ENCODE results near the gene MINDY4. TPM values are rescaled to one million over a fixed set of nuclear protein-coding genes. Genes with fewer than 3 reads are reported as not detected.
"Not testable (repeated sequence)": the region's sequence is repeated elsewhere in the genome, so short reads cannot be mapped to it uniquely, and the experiment has no call there.

The MINDY4 gene
- total RNA-seq, 1 donor from 2014 or later: 8.5 TPM

- DNase-seq: no peak
These were observed 33.0 kb downstream of the MINDY4 start for GRCh38 chr7:30804078-30804661.

GRCh38 chr7:30805081-30805691, 34.0 kb downstream of the MINDY4 start:
- no peak for DNase-seq

DNA sequence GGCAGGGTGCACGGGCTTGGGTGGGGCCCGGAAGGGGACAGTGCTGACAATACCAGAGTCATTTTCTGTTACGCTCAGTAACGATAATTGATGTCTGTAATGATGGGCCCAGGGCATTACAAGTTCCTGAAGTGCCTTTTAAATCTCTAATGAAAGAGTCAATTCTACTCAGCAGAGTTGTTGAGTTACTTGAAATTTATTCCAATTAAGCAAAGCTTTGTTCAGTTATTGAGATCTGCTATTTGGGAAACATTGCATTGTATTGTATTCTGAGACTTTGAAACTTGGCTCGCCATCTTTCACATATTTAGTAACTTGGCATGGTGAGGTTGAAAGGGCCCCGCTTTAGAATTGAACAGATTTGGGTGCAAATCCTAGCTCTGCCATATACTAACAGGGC, 34.7 kb downstream of the MINDY4 start:
- DNase-seq: no peak

DNA sequence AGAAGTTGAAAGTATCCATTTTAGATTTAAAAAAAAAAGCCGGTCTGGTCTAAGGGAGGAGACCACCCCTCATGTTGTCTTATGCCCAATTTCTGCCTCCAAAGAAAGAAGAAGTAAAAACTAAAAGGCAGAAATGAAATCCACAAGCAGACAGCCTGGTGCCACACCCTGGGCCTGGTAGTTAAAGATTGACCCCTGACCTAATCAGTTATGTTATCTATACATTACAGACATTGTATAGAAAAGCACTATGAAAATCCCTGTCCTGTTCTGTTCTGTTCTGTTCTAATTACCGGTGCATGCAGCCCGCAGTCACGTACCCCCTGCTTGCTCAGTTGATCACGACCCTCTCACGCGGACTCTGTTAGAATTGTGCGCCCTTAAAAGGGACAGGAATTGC, 36.3 kb downstream of the MINDY4 start:
- not testable (repeated sequence) for DNase-seq

DNA sequence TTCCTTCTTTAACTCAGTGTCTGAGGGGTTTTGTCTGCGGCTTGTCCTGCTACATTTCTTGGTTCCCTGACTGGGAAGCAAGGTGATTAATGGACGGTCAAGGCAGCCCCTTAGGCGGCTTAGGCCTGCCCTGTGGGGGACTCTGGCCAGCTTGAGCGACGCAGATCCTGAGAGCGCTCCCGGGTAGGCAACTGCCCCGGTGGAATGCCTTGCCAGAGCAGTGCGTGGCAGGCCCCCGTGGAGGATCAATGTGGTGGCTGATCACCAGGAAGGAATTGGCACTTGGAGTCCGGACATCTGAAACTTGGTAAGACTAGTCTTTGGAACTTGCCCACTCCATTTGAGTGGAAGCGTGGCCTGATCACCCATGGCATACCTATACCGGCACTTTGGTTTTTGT, 36.7 kb downstream of the MINDY4 start:
- not testable (repeated sequence) for DNase-seq

DNA sequence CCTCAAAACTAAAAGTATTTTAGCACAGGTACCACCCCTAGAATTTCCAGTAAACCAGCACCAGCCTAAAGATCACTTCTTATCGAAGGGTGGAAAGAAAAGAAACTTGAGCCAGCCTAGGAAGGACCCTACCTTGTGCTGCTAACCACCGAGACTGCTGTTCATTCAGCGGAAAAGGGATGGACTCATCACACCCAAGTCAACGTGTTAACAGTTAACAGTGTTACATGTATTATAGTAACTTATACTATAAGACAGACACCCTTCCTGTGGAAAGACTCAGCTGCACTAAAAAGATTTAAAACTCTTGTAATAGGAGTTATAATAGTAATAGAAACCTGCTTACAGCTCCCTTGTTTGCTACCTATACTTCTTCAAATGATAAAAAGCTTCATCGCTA, 39.8 kb downstream of the MINDY4 start:
- no peak for DNase-seq

GRCh38 chr7:30812676-30813075, 41.5 kb downstream of the MINDY4 start:
- DNase-seq: no peak

- peak; percentile 28 for DNase-seq
These were observed 42.2 kb downstream of the MINDY4 start for GRCh38 chr7:30813466-30813865.

DNA sequence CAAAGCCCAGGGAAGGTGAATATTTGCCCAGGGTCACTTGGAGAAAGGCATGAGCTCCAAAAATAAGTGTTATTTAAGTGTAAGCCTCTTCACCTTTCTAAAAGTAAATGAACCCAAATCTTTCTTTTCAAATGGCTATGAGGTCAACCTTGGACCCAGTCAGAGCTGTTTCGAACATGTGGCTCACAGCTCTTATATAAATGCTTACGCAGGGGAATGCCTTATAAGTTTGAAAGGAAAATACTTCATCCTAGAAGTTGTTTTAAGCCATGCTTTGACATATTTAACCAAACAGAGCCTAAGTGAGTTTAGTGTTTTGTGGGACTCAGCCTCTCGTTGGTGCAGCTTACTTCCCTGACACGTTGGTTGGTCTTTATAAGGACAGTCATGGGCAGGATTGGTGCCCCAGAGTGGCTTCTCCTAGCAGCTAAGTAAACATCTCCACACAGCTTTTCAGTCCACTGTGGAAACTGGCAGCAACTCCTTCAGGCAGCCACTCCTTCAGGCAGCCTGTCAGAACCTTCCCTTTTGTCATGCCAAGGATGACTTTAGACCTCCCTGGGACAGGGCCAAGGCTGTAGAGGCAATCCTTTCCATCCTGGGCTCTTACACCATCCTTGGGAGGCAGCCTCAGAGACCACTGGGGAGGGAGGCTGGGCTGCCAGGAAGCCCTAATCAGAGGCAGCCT, 43.6 kb downstream of the MINDY4 start:
- no peak for DNase-seq

GRCh38 chr7:30815388-30815854, 44.2 kb downstream of the MINDY4 start:
- DNase-seq: no peak

DNA sequence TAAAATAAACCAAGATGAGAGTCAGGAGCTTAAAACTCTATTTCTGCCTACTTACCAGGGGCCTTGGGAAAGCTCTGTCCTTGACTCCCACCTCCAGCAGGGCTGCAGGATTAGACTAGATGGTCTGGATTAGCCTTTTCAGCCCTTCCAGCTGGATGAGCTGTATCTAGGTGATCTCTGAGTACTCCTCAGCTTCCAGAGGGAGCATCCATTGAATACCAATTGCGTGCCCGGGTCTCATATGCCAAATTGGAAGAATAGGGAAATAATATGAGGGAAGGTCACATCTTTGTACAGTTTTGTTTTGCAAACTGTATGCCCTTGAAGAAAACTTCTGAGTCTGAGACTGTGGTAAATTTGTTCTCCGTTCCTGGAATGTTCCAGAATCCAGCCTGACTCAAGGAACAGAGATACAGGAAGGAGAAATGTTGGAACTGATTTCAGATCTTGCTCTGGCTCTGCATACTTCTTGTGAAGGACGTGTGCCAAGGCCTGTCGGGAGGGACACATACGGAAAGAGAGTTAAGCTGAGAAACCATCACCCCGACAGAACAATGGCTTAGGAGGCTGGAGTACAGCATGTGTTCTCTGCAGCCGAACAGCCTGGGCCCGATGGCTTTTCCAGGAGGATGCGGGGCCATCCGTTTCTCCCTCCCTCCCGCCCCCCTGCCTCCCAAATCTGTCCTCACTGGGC, 44.9 kb downstream of the MINDY4 start:
- no peak for DNase-seq

GRCh38 chr7:30816645-30817370, 45.6 kb downstream of the MINDY4 start:
- DNase-seq: no peak

GRCh38 chr7:30817371-30817767, 46.2 kb downstream of the MINDY4 start:
- DNase-seq: no peak

DNA sequence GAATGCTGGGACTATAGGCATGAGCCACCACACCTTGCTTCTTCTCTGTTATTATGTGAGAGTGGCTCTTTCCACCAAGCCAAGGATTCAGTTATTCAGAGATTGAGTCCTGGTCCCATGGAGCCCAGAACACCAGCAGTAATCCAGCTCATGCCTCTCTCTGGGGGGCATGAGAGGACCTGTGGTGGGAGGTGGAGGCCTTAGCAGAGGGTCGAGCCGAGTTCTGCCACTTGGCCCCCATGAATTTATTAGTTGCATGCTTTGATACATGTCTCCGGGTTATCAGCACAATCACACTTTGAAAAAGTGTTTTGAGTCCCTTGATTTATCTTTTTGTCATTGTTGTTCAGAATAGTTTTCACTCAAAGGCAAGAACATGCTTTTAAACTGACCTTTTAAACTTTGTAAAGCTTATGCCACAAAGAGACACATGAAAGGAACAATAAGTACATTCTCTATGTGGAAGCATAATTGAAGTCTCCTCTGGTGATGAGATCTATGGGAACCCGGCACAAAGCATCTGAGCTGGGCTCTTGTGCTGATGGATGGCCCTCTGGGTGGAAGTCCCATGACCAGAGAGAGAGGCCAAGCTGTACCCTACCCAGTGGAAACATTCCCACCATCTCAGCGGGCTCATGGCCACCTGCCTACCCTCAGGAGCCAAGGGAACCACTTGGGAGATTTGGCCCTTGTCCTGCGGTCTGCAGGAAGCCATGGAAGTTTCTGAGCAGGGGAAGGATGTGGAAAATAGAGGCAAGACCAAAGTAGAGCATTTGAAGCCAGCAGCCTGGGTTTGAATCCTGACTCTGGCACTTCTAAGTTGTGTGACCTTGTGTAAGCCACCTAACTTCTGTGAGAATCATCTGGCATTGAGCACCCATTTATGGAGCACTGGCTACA, 53.9 kb downstream of the MINDY4 start:
- DNase-seq: no peak

DNA sequence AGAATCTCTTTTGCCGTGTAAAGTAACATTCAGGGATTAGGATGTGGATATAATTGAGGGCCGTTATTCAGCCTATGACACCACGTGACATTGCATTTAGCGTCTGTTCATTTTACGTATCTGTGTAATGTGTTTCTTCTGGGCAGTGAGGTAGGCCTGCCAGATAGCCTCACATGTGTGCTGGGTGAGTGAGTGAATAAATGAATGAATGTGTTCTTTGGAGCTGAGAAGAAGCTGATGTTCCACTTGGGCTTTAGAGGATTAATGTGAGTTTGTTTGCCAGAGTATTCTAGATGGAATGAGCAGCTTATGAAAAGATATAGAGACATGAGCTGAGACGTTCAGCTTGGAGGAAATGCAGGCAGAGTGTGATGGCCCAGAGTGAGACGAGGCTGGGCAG, 55.0 kb downstream of the MINDY4 start:
- no peak for DNase-seq

DNA sequence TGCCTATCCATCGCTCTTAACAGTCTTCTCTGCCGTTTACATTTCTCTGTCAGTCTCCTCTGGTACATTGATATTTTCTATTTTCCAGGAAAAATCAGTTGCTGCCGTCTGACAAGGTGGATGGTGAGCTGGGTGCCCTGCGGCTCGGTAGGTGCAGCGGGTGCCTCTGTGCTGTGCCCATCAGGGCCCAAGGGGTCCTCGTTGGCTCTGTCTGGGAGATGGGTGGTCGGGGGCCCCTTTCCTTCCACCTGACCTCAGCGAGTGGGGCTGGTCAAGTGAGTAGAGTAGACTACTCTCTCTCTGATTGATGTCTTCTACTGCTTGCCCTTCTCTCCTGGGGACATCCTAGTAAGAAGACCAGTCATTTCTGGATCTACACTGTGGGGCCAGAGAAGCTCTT, 57.4 kb downstream of the MINDY4 start:
- DNase-seq: no peak

- DNase-seq: no peak
These were observed 58.3 kb downstream of the MINDY4 start for GRCh38 chr7:30829471-30829870.

GRCh38 chr7:30831227-30831626, 60.0 kb downstream of the MINDY4 start:
- DNase-seq: no peak

- no peak for DNase-seq
These were observed 60.7 kb downstream of the MINDY4 start for GRCh38 chr7:30831936-30832335.

GRCh38 chr7:30834017-30834674, 62.9 kb downstream of the MINDY4 start:
- not testable (repeated sequence) for DNase-seq
